ENCODE data around the gene CCSER2. TPM values are rescaled to one million over a fixed set of nuclear protein-coding genes. Genes with fewer than 3 reads are reported as not detected.

Gene CCSER2
- total RNA-seq, 6 experiments from 2014 or later: 18.2 to 28.8 (median 25.9) TPM

DNA sequence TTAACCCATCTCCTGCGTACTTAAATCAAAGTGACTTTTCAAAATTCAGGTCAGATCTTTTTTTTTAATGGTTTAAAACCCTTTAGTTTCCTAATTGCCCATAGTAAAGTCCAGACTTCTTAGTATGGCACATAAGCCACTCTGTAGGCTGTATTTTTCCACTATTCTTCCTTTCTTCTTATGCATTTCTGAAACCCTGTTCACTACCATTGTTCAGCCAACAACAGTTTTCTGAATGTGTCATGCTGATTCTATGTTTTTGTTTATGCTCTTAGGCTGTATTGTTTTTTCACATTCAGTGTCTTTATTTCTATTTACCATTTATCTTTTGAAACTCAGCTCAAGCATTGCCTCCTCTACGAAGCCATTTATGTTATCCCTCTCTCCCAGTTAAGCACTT is 26.7 kb downstream of the CCSER2 start:
- 71% methylated on average over 2 of the region's 2 CpGs for WGBS (ENCODE audit: insufficient coverage, low coverage, low lambda C conversion rate, missing lambda C conversion rate)
- Histone ChIP-seq H3K36me3 (no peaks in the 10 kb centered on the region), H3K27ac (peak overlapping the region in 1 of 3 donors; percentile 40), H3K9me3 (no peaks in the 10 kb centered on the region), H3K27me3 (no peaks in the 10 kb centered on the region), H3K4me1 (peaks cover 0 to 21% (median 0%) of the 10 kb centered on the region in 4 donors), H3K4me3 (no peak overlapping the region)
- intact Hi-C loops (cut with DNase I): no loop called here
- no peak for DNase-seq
- no peak for TF ChIP-seq POLR2A (IDR thresholded peaks at IDR 0.05)
- TF ChIP-seq, protein P1, sequence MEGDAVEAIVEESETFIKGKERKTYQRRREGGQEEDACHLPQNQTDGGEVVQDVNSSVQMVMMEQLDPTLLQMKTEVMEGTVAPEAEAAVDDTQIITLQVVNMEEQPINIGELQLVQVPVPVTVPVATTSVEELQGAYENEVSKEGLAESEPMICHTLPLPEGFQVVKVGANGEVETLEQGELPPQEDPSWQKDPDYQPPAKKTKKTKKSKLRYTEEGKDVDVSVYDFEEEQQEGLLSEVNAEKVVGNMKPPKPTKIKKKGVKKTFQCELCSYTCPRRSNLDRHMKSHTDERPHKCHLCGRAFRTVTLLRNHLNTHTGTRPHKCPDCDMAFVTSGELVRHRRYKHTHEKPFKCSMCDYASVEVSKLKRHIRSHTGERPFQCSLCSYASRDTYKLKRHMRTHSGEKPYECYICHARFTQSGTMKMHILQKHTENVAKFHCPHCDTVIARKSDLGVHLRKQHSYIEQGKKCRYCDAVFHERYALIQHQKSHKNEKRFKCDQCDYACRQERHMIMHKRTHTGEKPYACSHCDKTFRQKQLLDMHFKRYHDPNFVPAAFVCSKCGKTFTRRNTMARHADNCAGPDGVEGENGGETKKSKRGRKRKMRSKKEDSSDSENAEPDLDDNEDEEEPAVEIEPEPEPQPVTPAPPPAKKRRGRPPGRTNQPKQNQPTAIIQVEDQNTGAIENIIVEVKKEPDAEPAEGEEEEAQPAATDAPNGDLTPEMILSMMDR (IDR thresholded peaks at IDR 0.05): no peak
- ATAC-seq: no peak

DNA sequence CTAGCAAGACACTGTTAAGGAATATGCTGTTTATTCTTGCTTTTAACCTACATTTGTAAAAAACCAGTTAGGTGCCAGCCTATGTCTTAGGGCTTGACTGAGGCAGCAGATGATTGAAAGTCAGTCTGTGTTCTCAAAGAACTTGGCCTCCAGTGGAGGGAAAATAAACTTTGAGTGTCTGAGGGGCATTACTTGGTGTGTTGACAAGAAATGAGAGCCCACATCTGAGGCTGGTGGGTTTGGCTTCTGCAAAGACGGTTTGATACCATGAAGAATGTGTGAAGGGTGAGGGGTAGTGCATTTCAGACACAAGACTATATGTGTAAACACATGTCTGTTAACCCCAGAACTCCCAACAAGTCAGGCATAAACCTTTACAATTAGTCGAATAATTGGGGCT is 28.5 kb downstream of the CCSER2 start:
- TF ChIP-seq POLR2A (IDR thresholded peaks at IDR 0.05): no peak
- TF ChIP-seq, protein P1 (IDR thresholded peaks at IDR 0.05): no peak

DNA sequence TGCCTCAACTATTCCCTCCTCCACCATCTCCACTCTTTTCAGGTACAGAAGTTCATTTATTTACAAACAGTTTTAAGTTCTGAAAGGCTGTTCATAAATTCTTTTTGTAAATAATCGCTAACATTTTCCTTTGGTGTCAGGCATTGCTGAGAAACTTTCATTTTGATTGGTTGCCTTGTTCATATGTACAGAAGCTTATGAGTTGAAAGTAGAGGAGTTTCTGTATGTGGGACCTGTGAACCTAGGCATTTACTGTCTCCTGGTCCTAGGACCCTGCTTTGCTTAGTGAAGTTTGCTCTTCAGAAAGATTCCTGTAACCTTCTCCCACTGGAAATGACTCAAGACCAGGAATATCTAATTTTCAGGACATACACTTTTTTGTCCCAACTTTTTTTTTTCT is 30.4 kb downstream of the CCSER2 start:
- TF ChIP-seq, protein P1 (IDR thresholded peaks at IDR 0.05): no peak
- TF ChIP-seq POLR2A (IDR thresholded peaks at IDR 0.05): no peak
- no peak overlapping the region for H3K4me3 ChIP-seq
- H3K4me1 ChIP-seq: peaks cover 0 to 35% (median 10%) of the 10 kb centered on the region in 4 donors
- no peak overlapping the region for H3K27ac ChIP-seq
- H3K9me3 ChIP-seq: no peaks in the 10 kb centered on the region
- DNase-seq (no peak), ATAC-seq (no peak)
- no peaks in the 10 kb centered on the region for H3K27me3 ChIP-seq
- WGBS (ENCODE audit: insufficient coverage, low coverage, low lambda C conversion rate, missing lambda C conversion rate): 100% methylated on average over 1 of the region's 1 CpG
- intact Hi-C loops (cut with DNase I): no loop called here
- H3K36me3 ChIP-seq: no peaks in the 10 kb centered on the region

More for the DNA sequence above, 28.5 kb downstream of the CCSER2 start:
- Histone ChIP-seq H3K36me3 (no peaks in the 10 kb centered on the region), H3K4me1 (peaks cover 0 to 35% (median 8%) of the 10 kb centered on the region in 4 donors), H3K27ac (no peak overlapping the region), H3K9me3 (no peaks in the 10 kb centered on the region), H3K4me3 (no peak overlapping the region), H3K27me3 (no peaks in the 10 kb centered on the region)
- 60% methylated on average over 1 of the region's 2 CpGs for WGBS (ENCODE audit: insufficient coverage, low coverage, low lambda C conversion rate, missing lambda C conversion rate)
- ATAC-seq: no peak
- intact Hi-C loops (cut with DNase I): no loop called here
- DNase-seq: no peak

- intact Hi-C loops (cut with DNase I): no loop called here
- peak overlapping the region in 2 of 3 donors; percentile 14 to 80 for H3K27ac ChIP-seq
- peaks cover 0 to 29% (median 14%) of the 10 kb centered on the region in 4 donors for H3K4me1 ChIP-seq
- H3K27me3 ChIP-seq: no peaks in the 10 kb centered on the region
- H3K9me3 ChIP-seq: no peaks in the 10 kb centered on the region
- H3K4me3 ChIP-seq: peak overlapping the region in 2 of 3 donors; percentile 38 to 42
- 19% methylated on average over 6 of the region's 6 CpGs for WGBS (ENCODE audit: insufficient coverage, low coverage, low lambda C conversion rate, missing lambda C conversion rate)
- H3K36me3 ChIP-seq: no peaks in the 10 kb centered on the region
- DNase-seq: no peak
- ATAC-seq: peak; percentile 67 to 81 (median 70)
- TF ChIP-seq, protein P1 (IDR thresholded peaks at IDR 0.05): no peak
- TF ChIP-seq POLR2A (IDR thresholded peaks at IDR 0.05): no peak
These were observed 32.4 kb downstream of the CCSER2 start for GRCh38 chr10:84360637-84361365.

All from right lobe of liver (tissue), 6 donors.